ENCODE measurements around the gene NFE2L2.
"Not testable (repeated sequence)": the region's sequence is repeated elsewhere in the genome, so short reads cannot be mapped to it uniquely, and the experiment has no call there.

The NFE2L2 gene

GRCh38 chr2:177264693-177265587 lies at the start of gene NFE2L2:
TSS of gene NFE2L2 (minus strand) at chr2:177264727. CDS start at chr2:177264576, 151 bp downstream.
- DNase-seq = peak; percentile 66

- DNase-seq = no peak
Measured at GRCh38 chr2:177314194-177314593, 49.7 kb upstream of the NFE2L2 start.

- no peak for DNase-seq
Measured at GRCh38 chr2:177313162-177313781, 48.7 kb upstream of the NFE2L2 start.

GRCh38 chr2:177312562-177312961 lies 48.0 kb upstream of the NFE2L2 start:
- DNase-seq = no peak

GRCh38 chr2:177309672-177310309 lies 45.3 kb upstream of the NFE2L2 start:
- not testable (repeated sequence) for DNase-seq

GRCh38 chr2:177306550-177306949 lies 42.0 kb upstream of the NFE2L2 start:
- no peak for DNase-seq

GRCh38 chr2:177303939-177304338 lies 39.4 kb upstream of the NFE2L2 start:
- DNase-seq = no peak

GRCh38 chr2:177302552-177302951 lies 38.0 kb upstream of the NFE2L2 start:
- no peak for DNase-seq

- DNase-seq = no peak
Measured at GRCh38 chr2:177298191-177298590, 33.7 kb upstream of the NFE2L2 start.

GRCh38 chr2:177296040-177296439 lies 31.5 kb upstream of the NFE2L2 start:
- DNase-seq = no peak

GRCh38 chr2:177295484-177295883 lies 31.0 kb upstream of the NFE2L2 start:
- no peak for DNase-seq

GRCh38 chr2:177291701-177292100 lies 27.2 kb upstream of the NFE2L2 start:
- no peak for DNase-seq

GRCh38 chr2:177289824-177290628 lies 25.5 kb upstream of the NFE2L2 start:
- no peak for DNase-seq

GRCh38 chr2:177287814-177288213 lies 23.3 kb upstream of the NFE2L2 start:
- no peak for DNase-seq

- no peak for DNase-seq
Measured at GRCh38 chr2:177285892-177286715, 21.6 kb upstream of the NFE2L2 start.

GRCh38 chr2:177284531-177284930 lies 20.0 kb upstream of the NFE2L2 start:
- DNase-seq = no peak

- peak; percentile 63 for DNase-seq
Measured at GRCh38 chr2:177283906-177284305, 19.4 kb upstream of the NFE2L2 start.

GRCh38 chr2:177282787-177283572 lies 18.5 kb upstream of the NFE2L2 start:
- DNase-seq = no peak

- DNase-seq = peak; percentile 61
Measured at GRCh38 chr2:177282181-177282641, 17.7 kb upstream of the NFE2L2 start.

- DNase-seq = no peak
Measured at GRCh38 chr2:177281400-177282180, 17.1 kb upstream of the NFE2L2 start.

Data from DMS79 (cell line).